Left ventricle myocardium inferior (tissue), 1 donor: Measurements from ENCODE around the gene AUTS2. TPM values are rescaled to one million over a fixed set of nuclear protein-coding genes. Genes with fewer than 3 reads are reported as not detected.
"Not testable (repeated sequence)": the region's sequence is repeated elsewhere in the genome, so short reads cannot be mapped to it uniquely, and the experiment has no call there.

Experiments used
- DNase-seq: peaks from one replicate; pipeline ENCODE4 v3.0.0-alpha.2; 2020
- H3K27ac ChIP-seq: fragments of 200-600 bp; replicated peaks from 2 replicates; pipeline ENCODE4 v1.8.0; 2021
- H3K27me3 ChIP-seq: fragments of 200-600 bp; 2 replicates; pipeline ENCODE4 v1.8.0; 2021; ENCODE audit warnings: low read depth
- H3K36me3 ChIP-seq: fragments of 200-600 bp; 2 replicates; pipeline ENCODE4 v1.8.0; 2021
- H3K4me1 ChIP-seq: fragments of 200-600 bp; 2 replicates; pipeline ENCODE4 v1.8.0; 2021
- H3K4me3 ChIP-seq: fragments of 200-600 bp; 2 replicates; pipeline ENCODE4 v1.8.0; 2021; ENCODE audit warnings: mild to moderate bottlenecking, moderate library complexity
- H3K9me3 ChIP-seq: fragments of 200-600 bp; replicated peaks from 2 replicates; pipeline ENCODE4 v1.8.0; 2021
- intact Hi-C: fragments of 100-400 bp; cut with micrococcal nuclease; formaldehyde crosslinking; loops from one replicate; pipeline ENCODE4 v1.11.0; 2022
- total RNA-seq: library from RNA; stranded (reverse); fragmentation: NEBNext Ultra II Directional; extraction: Animal tissue kit (Norgen Biotek cat#: 25700); gene quantifications from one replicate; pipeline ENCODE4 v1.2.1, GENCODE V29; 2021
- TF ChIP-seq, protein P1 (sequence below): fragments of 200-600 bp; IDR thresholded peaks from 2 replicates; pipeline ENCODE4 v1.8.0; 2021; ENCODE audit warnings: antibody characterized with exemption, mild to moderate bottlenecking, borderline replicate concordance
- donor health status: DM: no; HTN: yes; CAD: no; lungs with severe emphysema.

The AUTS2 gene
- total RNA-seq, 1 donor from 2014 or later: 10.5 TPM

DNA sequence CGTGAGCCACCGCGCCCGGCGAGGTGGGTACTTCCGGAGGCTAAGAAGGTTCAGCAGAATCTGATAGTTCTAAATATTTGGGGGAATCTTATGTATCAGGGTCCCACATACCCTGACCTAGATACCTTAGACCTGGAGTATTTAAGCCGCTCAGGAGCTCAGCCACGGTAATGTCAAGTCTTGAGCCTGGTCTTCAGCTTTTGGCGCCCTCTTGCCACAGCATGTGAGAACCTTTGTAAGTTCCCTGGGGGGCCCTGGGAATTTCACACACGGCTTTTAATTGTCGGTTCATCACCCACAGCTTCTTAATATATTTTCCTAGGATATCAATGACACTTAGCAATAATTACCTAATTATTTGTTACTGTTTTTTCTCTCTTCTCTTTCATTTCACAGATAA lies 1209.4 kb downstream of the AUTS2 start:
- no peaks in the 10 kb centered on the region for H3K36me3 ChIP-seq
- H3K4me1 ChIP-seq: no peaks in the 10 kb centered on the region
- intact Hi-C loops: no loop called here
- TF ChIP-seq, protein P1, sequence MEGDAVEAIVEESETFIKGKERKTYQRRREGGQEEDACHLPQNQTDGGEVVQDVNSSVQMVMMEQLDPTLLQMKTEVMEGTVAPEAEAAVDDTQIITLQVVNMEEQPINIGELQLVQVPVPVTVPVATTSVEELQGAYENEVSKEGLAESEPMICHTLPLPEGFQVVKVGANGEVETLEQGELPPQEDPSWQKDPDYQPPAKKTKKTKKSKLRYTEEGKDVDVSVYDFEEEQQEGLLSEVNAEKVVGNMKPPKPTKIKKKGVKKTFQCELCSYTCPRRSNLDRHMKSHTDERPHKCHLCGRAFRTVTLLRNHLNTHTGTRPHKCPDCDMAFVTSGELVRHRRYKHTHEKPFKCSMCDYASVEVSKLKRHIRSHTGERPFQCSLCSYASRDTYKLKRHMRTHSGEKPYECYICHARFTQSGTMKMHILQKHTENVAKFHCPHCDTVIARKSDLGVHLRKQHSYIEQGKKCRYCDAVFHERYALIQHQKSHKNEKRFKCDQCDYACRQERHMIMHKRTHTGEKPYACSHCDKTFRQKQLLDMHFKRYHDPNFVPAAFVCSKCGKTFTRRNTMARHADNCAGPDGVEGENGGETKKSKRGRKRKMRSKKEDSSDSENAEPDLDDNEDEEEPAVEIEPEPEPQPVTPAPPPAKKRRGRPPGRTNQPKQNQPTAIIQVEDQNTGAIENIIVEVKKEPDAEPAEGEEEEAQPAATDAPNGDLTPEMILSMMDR: no peak
- no peak overlapping the region for H3K27ac ChIP-seq
- DNase-seq: no peak
- H3K4me3 ChIP-seq: no peak overlapping the region
- H3K9me3 ChIP-seq: peaks cover 12% of the 10 kb centered on the region
- H3K27me3 ChIP-seq: peaks cover 48% of the 10 kb centered on the region

DNA sequence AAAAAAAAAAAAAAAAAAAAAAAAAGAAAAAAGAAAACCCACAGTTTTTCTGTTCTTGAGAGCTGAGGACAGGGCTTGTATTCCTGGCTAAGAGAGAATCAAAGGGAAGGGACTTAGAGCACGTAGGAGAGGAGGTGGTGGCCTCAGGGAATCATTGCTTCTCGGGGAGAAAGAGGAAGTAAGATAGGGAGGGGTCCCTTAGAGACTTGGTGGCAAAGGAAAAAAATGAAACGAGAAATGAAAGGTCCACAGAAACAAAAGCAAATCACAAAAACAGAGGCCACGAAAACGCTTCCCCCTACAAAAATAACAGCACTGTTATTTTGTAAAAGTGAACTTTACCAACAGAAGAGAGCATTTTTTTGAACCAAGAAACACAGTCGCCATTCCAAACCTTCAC lies 1210.6 kb downstream of the AUTS2 start:
- H3K27ac ChIP-seq: no peak overlapping the region
- H3K27me3 ChIP-seq: peaks cover 55% of the 10 kb centered on the region
- peaks cover 8% of the 10 kb centered on the region for H3K9me3 ChIP-seq
- no peak overlapping the region for H3K4me3 ChIP-seq
- H3K4me1 ChIP-seq: no peaks in the 10 kb centered on the region
- H3K36me3 ChIP-seq: no peaks in the 10 kb centered on the region
- TF ChIP-seq, protein P1: no peak
- intact Hi-C loops: no loop called here
- DNase-seq: no peak

GRCh38 chr7:70810558-70811139 lies 1212.4 kb downstream of the AUTS2 start:
- Histone ChIP-seq H3K4me1 (no peaks in the 10 kb centered on the region), H3K4me3 (no peak overlapping the region), H3K36me3 (no peaks in the 10 kb centered on the region), H3K27ac (no peak overlapping the region), H3K27me3 (peaks cover 55% of the 10 kb centered on the region), H3K9me3 (peaks cover 10% of the 10 kb centered on the region)
- no peak for DNase-seq
- TF ChIP-seq, protein P1: no peak
- intact Hi-C loops: no loop called here

DNA sequence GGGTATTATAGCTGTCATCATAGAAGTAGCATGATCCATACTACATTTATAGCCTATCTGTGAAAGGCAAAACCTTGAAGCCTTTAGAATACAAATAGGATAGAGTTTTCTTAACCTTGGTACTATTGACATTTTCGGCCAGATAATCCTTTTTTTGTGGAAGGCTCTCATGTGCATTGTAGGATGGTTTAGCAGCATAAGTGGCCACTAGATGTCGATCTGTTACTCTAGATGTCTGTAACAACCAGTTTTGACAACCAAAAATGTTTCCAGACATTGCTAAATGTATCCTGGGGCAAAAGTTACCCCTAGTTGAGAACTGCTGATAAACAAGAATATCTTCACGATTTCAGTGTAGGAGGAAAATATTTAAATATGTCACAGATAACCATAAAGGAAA lies 1214.2 kb downstream of the AUTS2 start:
- no peak for DNase-seq
- Histone ChIP-seq H3K36me3 (no peaks in the 10 kb centered on the region), H3K4me1 (no peaks in the 10 kb centered on the region), H3K9me3 (peaks cover 28% of the 10 kb centered on the region), H3K4me3 (no peak overlapping the region), H3K27me3 (peaks cover 46% of the 10 kb centered on the region), H3K27ac (no peak overlapping the region)
- TF ChIP-seq, protein P1: no peak
- intact Hi-C loops: no loop called here

- peaks cover 21% of the 10 kb centered on the region for H3K9me3 ChIP-seq
- H3K4me3 ChIP-seq, H3K27ac ChIP-seq, DNase-seq, intact Hi-C loops, H3K4me1 ChIP-seq, H3K36me3 ChIP-seq: not testable (repeated sequence)
- H3K27me3 ChIP-seq: peaks cover 22% of the 10 kb centered on the region
Measured at GRCh38 chr7:70822490-70822889, 1224.2 kb downstream of the AUTS2 start.

GRCh38 chr7:70829221-70830059 lies 1231.2 kb downstream of the AUTS2 start:
- H3K27ac ChIP-seq: no peak overlapping the region
- no peaks in the 10 kb centered on the region for H3K9me3 ChIP-seq
- H3K27me3 ChIP-seq: peaks cover 55% of the 10 kb centered on the region
- peak; percentile 63 for DNase-seq
- H3K4me1 ChIP-seq: peaks cover 6% of the 10 kb centered on the region
- TF ChIP-seq, protein P1: peak; percentile 93
- intact Hi-C loops: no loop called here
- peak overlapping the region; percentile 27 for H3K4me3 ChIP-seq
- H3K36me3 ChIP-seq: no peaks in the 10 kb centered on the region
